Measurements from ENCODE around the gene AHCTF1.

Gene AHCTF1

GRCh38 chr1:246930830-246931548, 759 bp downstream of the AHCTF1 start:
- Histone ChIP-seq H2BK15ac (ENCODE audit: low read depth, poor library complexity, severe bottlenecking) (peak overlapping the region; percentile 26), H3K23ac (ENCODE audit: low read length in 2 of 2) (no peak overlapping the region), H3K4me1 (ENCODE audit: control insufficient read depth, insufficient read depth, low read depth, low read length) (peaks cover 3% of the 10 kb centered on the region), H4K8ac (ENCODE audit: low read length) (no peak overlapping the region), H3K4me2 (ENCODE audit: low read length, poor library complexity, severe bottlenecking) (peak overlapping the region; percentile 72), H2BK120ac (ENCODE audit: low read depth, low read length) (no peak overlapping the region), H3K4me3 (ENCODE audit: insufficient read depth in 1 of 2, low read depth in 1 of 2, low read length in 2 of 2) (peak overlapping the region; percentile 87 to 99), H3K14ac (ENCODE audit: low read length in 2 of 2) (peak overlapping the region in 1 of 2 experiments; percentile 94), H2AFZ (ENCODE audit: low read depth, low read length) (peak overlapping the region; percentile 98), H3K4ac (ENCODE audit: low read depth in 1 of 2, low read length in 2 of 2) (peak overlapping the region in 1 of 2 experiments; percentile 94), H4K91ac (ENCODE audit: low read length) (no peak overlapping the region), H3K9me3 (ENCODE audit: control insufficient read depth, low read length) (no peaks in the 10 kb centered on the region), H3K9ac (ENCODE audit: low read length) (peak overlapping the region; percentile 92), H2AK5ac (ENCODE audit: low read length, severe bottlenecking) (no peak overlapping the region), H3K27me3 (ENCODE audit: control insufficient read depth in 1 of 2, insufficient read depth in 1 of 2, low read length in 2 of 2) (no peaks in the 10 kb centered on the region), H3K79me1 (replicated peaks; ENCODE audit: low read length, poor library complexity, severe bottlenecking) (no peaks in the 10 kb centered on the region), H3K27ac (ENCODE audit: low read length, poor library complexity, severe bottlenecking) (peak overlapping the region; percentile 43), H2BK12ac (ENCODE audit: low read length in 2 of 2) (peak overlapping the region in 1 of 2 experiments; percentile 49), H3K36me3 (ENCODE audit: control insufficient read depth in 1 of 2, insufficient read depth in 2 of 2, low read depth in 1 of 2, low read length in 2 of 2) (peaks cover 7 to 13% of the 10 kb centered on the region in 2 experiments), H2BK5ac (ENCODE audit: low read depth, low read length, poor library complexity, severe bottlenecking) (no peak overlapping the region), H3K18ac (ENCODE audit: low read depth in 1 of 2, low read length in 2 of 2) (peak overlapping the region; percentile 3 to 99)
- under 1% methylated on average over 42 of the region's 76 CpGs for WGBS
- peak; percentile 76 for DNase-seq

- H2AK5ac ChIP-seq (ENCODE audit: low read length, severe bottlenecking), result no peak overlapping the region
- H3K79me1 ChIP-seq (replicated peaks; ENCODE audit: low read length, poor library complexity, severe bottlenecking), result peaks cover 1% of the 10 kb centered on the region
- DNase-seq, result no peak
- H2BK120ac ChIP-seq (ENCODE audit: low read depth, low read length), result no peak overlapping the region
- H3K9ac ChIP-seq (ENCODE audit: low read length), result no peak overlapping the region
- H3K4me1 ChIP-seq (ENCODE audit: control insufficient read depth, insufficient read depth, low read depth, low read length), result peaks cover 8% of the 10 kb centered on the region
- H3K4ac ChIP-seq (ENCODE audit: low read depth in 1 of 2, low read length in 2 of 2), result no peak overlapping the region
- no peak overlapping the region for H3K23ac ChIP-seq (ENCODE audit: low read length in 2 of 2)
- no peak overlapping the region for H2BK5ac ChIP-seq (ENCODE audit: low read depth, low read length, poor library complexity, severe bottlenecking)
- no peak overlapping the region for H3K18ac ChIP-seq (ENCODE audit: low read depth in 1 of 2, low read length in 2 of 2)
- peaks cover 11 to 17% of the 10 kb centered on the region in 2 experiments for H3K36me3 ChIP-seq (ENCODE audit: control insufficient read depth in 1 of 2, insufficient read depth in 2 of 2, low read depth in 1 of 2, low read length in 2 of 2)
- no peak overlapping the region for H3K27ac ChIP-seq (ENCODE audit: low read length, poor library complexity, severe bottlenecking)
- no peak overlapping the region for H3K4me2 ChIP-seq (ENCODE audit: low read length, poor library complexity, severe bottlenecking)
- H4K91ac ChIP-seq (ENCODE audit: low read length), result peak overlapping the region; percentile 11
- H2AFZ ChIP-seq (ENCODE audit: low read depth, low read length), result no peak overlapping the region
- H3K9me3 ChIP-seq (ENCODE audit: control insufficient read depth, low read length), result no peaks in the 10 kb centered on the region
- WGBS, result 98% methylated on average over 6 of the region's 6 CpGs
- no peak overlapping the region for H2BK12ac ChIP-seq (ENCODE audit: low read length in 2 of 2)
- H3K4me3 ChIP-seq (ENCODE audit: insufficient read depth in 1 of 2, low read depth in 1 of 2, low read length in 2 of 2), result no peak overlapping the region
- no peak overlapping the region for H2BK15ac ChIP-seq (ENCODE audit: low read depth, poor library complexity, severe bottlenecking)
- H3K27me3 ChIP-seq (ENCODE audit: control insufficient read depth in 1 of 2, insufficient read depth in 1 of 2, low read length in 2 of 2), result no peaks in the 10 kb centered on the region
- no peak overlapping the region for H3K14ac ChIP-seq (ENCODE audit: low read length in 2 of 2)
- H4K8ac ChIP-seq (ENCODE audit: low read length), result no peak overlapping the region
Observed at GRCh38 chr1:246925997-246926626, 5.6 kb downstream of the AHCTF1 start.

GRCh38 chr1:246923900-246924299, 7.8 kb downstream of the AHCTF1 start:
- Histone ChIP-seq H2BK120ac (ENCODE audit: low read depth, low read length) (no peak overlapping the region), H4K91ac (ENCODE audit: low read length) (no peak overlapping the region), H3K79me1 (replicated peaks; ENCODE audit: low read length, poor library complexity, severe bottlenecking) (peaks cover 1% of the 10 kb centered on the region), H3K27me3 (ENCODE audit: control insufficient read depth in 1 of 2, insufficient read depth in 1 of 2, low read length in 2 of 2) (no peaks in the 10 kb centered on the region), H3K23ac (ENCODE audit: low read length in 2 of 2) (no peak overlapping the region), H3K18ac (ENCODE audit: low read depth in 1 of 2, low read length in 2 of 2) (peak overlapping the region in 1 of 2 experiments; percentile 68), H2BK15ac (ENCODE audit: low read depth, poor library complexity, severe bottlenecking) (no peak overlapping the region), H3K4me3 (ENCODE audit: insufficient read depth in 1 of 2, low read depth in 1 of 2, low read length in 2 of 2) (no peak overlapping the region), H2BK5ac (ENCODE audit: low read depth, low read length, poor library complexity, severe bottlenecking) (no peak overlapping the region), H3K14ac (ENCODE audit: low read length in 2 of 2) (peak overlapping the region in 1 of 2 experiments; percentile 8), H2BK12ac (ENCODE audit: low read length in 2 of 2) (no peak overlapping the region), H2AK5ac (ENCODE audit: low read length, severe bottlenecking) (peak overlapping the region; percentile 80), H3K4me1 (ENCODE audit: control insufficient read depth, insufficient read depth, low read depth, low read length) (peaks cover 6% of the 10 kb centered on the region), H3K4me2 (ENCODE audit: low read length, poor library complexity, severe bottlenecking) (no peak overlapping the region), H3K36me3 (ENCODE audit: control insufficient read depth in 1 of 2, insufficient read depth in 2 of 2, low read depth in 1 of 2, low read length in 2 of 2) (peaks cover 11 to 14% of the 10 kb centered on the region in 2 experiments), H3K9me3 (ENCODE audit: control insufficient read depth, low read length) (no peaks in the 10 kb centered on the region), H3K27ac (ENCODE audit: low read length, poor library complexity, severe bottlenecking) (no peak overlapping the region), H2AFZ (ENCODE audit: low read depth, low read length) (no peak overlapping the region), H3K4ac (ENCODE audit: low read depth in 1 of 2, low read length in 2 of 2) (no peak overlapping the region), H4K8ac (ENCODE audit: low read length) (no peak overlapping the region), H3K9ac (ENCODE audit: low read length) (no peak overlapping the region)
- DNase-seq, result no peak
- WGBS, result 100% methylated on average over 3 of the region's 3 CpGs

- Histone ChIP-seq H3K9ac (ENCODE audit: low read length) (no peak overlapping the region), H2BK12ac (ENCODE audit: low read length in 2 of 2) (no peak overlapping the region), H3K18ac (ENCODE audit: low read depth in 1 of 2, low read length in 2 of 2) (peak overlapping the region in 1 of 2 experiments; percentile 68), H3K23ac (ENCODE audit: low read length in 2 of 2) (no peak overlapping the region), H3K27ac (ENCODE audit: low read length, poor library complexity, severe bottlenecking) (no peak overlapping the region), H3K4me1 (ENCODE audit: control insufficient read depth, insufficient read depth, low read depth, low read length) (peaks cover 6% of the 10 kb centered on the region), H2AFZ (ENCODE audit: low read depth, low read length) (no peak overlapping the region), H2BK120ac (ENCODE audit: low read depth, low read length) (no peak overlapping the region), H3K4me3 (ENCODE audit: insufficient read depth in 1 of 2, low read depth in 1 of 2, low read length in 2 of 2) (no peak overlapping the region), H3K4me2 (ENCODE audit: low read length, poor library complexity, severe bottlenecking) (no peak overlapping the region), H2BK5ac (ENCODE audit: low read depth, low read length, poor library complexity, severe bottlenecking) (no peak overlapping the region), H3K79me1 (replicated peaks; ENCODE audit: low read length, poor library complexity, severe bottlenecking) (peaks cover 1% of the 10 kb centered on the region), H2BK15ac (ENCODE audit: low read depth, poor library complexity, severe bottlenecking) (no peak overlapping the region), H3K4ac (ENCODE audit: low read depth in 1 of 2, low read length in 2 of 2) (no peak overlapping the region), H3K36me3 (ENCODE audit: control insufficient read depth in 1 of 2, insufficient read depth in 2 of 2, low read depth in 1 of 2, low read length in 2 of 2) (peaks cover 7 to 14% of the 10 kb centered on the region in 2 experiments), H4K8ac (ENCODE audit: low read length) (no peak overlapping the region), H3K14ac (ENCODE audit: low read length in 2 of 2) (no peak overlapping the region), H3K27me3 (ENCODE audit: control insufficient read depth in 1 of 2, insufficient read depth in 1 of 2, low read length in 2 of 2) (no peaks in the 10 kb centered on the region), H3K9me3 (ENCODE audit: control insufficient read depth, low read length) (no peaks in the 10 kb centered on the region), H4K91ac (ENCODE audit: low read length) (peak overlapping the region; percentile 50), H2AK5ac (ENCODE audit: low read length, severe bottlenecking) (peak overlapping the region; percentile 80)
- DNase-seq, result peak; percentile 13
- WGBS, result 83% methylated on average over 2 of the region's 5 CpGs
Observed at GRCh38 chr1:246923482-246923881, 8.3 kb downstream of the AHCTF1 start.
